Esophagus muscularis mucosa (tissue), 4 donors: Measurements from ENCODE around the gene METAP1. TPM values are rescaled to one million over a fixed set of nuclear protein-coding genes. Genes with fewer than 3 reads are reported as not detected.

Experiments used
- DNase-seq: peaks from one replicate; pipeline ENCODE4 v3.0.0-alpha.2; 2017; ENCODE audit errors: extremely low spot score
- H3K27ac ChIP-seq, 4 donors: fragments of 200-600 bp; sonication (generic); replicated peaks in 1 of 4; 1 replicate in 3 of 4; 2 replicates in 1 of 4; pipeline ENCODE4 v1.5.1; 2016 to 2019; ENCODE audit warnings: mild to moderate bottlenecking in 1 of 4
- H3K27me3 ChIP-seq, 4 donors: fragments of 200-600 bp; sonication (generic); one replicate each; pipeline versions ENCODE4 v1.5.1 to v1.6.0; 2016 to 2019
- H3K36me3 ChIP-seq, 4 donors: fragments of 200-600 bp; sonication (generic); one replicate each; pipeline ENCODE4 v1.5.1; 2016 to 2019
- H3K4me1 ChIP-seq, 4 donors: fragments of 200-600 bp; sonication (generic); one replicate each; pipeline ENCODE4 v1.5.1; 2016 to 2019
- H3K4me3 ChIP-seq, 4 donors: fragments of 200-600 bp; sonication (generic); 1 replicate in 2 of 4; 2 replicates in 2 of 4; pipeline ENCODE4 v1.5.1; 2016 to 2019; ENCODE audit warnings: mild to moderate bottlenecking in 4 of 4, moderate library complexity in 1 of 4
- H3K9me3 ChIP-seq, 4 donors: fragments of 200-600 bp; sonication (generic); 1 replicate in 3 of 4; 2 replicates in 1 of 4; pipeline ENCODE4 v1.5.1; 2016 to 2019
- EP300 ChIP-seq: sonication (generic); formaldehyde crosslinking; IDR thresholded peaks from one replicate; pipeline ENCODE4 v1.6.1; 2017; ENCODE audit warnings: antibody characterized with exemption
- POLR2A ChIP-seq: fragments of 450-650 bp; IDR thresholded peaks from one replicate; pipeline ENCODE4 v1.6.1; 2017; ENCODE audit warnings: antibody characterized with exemption, moderate library complexity, mild to moderate bottlenecking, low read depth
- POLR2AphosphoS5 ChIP-seq, 2 donors: sonication (generic); formaldehyde crosslinking; IDR thresholded peaks; one replicate each; pipeline ENCODE4 v1.6.1; 2017; ENCODE audit warnings: antibody characterized with exemption in 2 of 2
- WGBS: methylation state at CpG from one replicate; pipeline ENCODE4 v1.1.5; 2018; 5-methylcytosine and 5-hydroxymethylcytosine counted together
- intact Hi-C: fragments of 100-400 bp; cut with DNase I; formaldehyde crosslinking; loops from one replicate; pipeline ENCODE4 v1.15.1; 2023
- total RNA-seq, 4 donors: library from RNA; depleted of rRNA; stranded (reverse); fragments of >200 nt; gene quantifications; one replicate each; pipeline versions ENCODE4 v1.1.0 to v1.2.1, GENCODE V29; 2016
- TF ChIP-seq, protein P1 (sequence below), 3 experiments: fragments of 200-600 bp in 2 of 3; fragments of 450-650 bp in 1 of 3; sonication (generic) in 2 of 3; IDR thresholded peaks; one replicate each; pipeline ENCODE4 v1.5.1; 2017 to 2019; ENCODE audit warnings: antibody characterized with exemption in 3 of 3, mild to moderate bottlenecking in 2 of 3, moderate library complexity in 1 of 3

The METAP1 gene
- total RNA-seq, 4 donors from 2014 or later, result 38.4 to 58.1 (median 50.7) TPM

DNA sequence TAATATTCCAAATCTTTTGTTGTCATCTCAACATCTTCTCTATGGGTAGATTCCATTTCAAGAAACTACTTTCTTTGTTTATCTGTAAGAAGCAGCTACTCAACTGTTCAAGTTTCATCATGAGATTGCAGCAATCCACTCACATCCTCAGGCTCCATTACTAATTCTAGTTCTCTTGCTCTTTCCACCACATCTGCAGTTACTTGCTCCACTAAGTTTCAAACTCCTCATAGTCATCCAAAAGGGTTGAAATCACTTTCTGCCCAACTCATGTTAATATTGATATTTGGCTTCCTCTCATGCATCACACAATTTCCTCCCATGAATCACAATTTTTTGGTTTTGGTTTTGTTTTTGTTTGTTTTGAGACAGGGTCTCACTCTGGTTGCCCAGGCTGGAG, 57.4 kb downstream of the METAP1 start:
- DNase-seq, result no peak
- no peaks in the 10 kb centered on the region for H3K27me3 ChIP-seq
- no peak overlapping the region for H3K4me3 ChIP-seq
- no peak for TF ChIP-seq POLR2AphosphoS5 (IDR thresholded peaks at IDR 0.05)
- TF ChIP-seq, protein P1, sequence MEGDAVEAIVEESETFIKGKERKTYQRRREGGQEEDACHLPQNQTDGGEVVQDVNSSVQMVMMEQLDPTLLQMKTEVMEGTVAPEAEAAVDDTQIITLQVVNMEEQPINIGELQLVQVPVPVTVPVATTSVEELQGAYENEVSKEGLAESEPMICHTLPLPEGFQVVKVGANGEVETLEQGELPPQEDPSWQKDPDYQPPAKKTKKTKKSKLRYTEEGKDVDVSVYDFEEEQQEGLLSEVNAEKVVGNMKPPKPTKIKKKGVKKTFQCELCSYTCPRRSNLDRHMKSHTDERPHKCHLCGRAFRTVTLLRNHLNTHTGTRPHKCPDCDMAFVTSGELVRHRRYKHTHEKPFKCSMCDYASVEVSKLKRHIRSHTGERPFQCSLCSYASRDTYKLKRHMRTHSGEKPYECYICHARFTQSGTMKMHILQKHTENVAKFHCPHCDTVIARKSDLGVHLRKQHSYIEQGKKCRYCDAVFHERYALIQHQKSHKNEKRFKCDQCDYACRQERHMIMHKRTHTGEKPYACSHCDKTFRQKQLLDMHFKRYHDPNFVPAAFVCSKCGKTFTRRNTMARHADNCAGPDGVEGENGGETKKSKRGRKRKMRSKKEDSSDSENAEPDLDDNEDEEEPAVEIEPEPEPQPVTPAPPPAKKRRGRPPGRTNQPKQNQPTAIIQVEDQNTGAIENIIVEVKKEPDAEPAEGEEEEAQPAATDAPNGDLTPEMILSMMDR (IDR thresholded peaks at IDR 0.05), result no peak
- no peak for TF ChIP-seq EP300
- TF ChIP-seq POLR2A, result no peak
- H3K4me1 ChIP-seq, result peaks cover 0 to 11% (median 8%) of the 10 kb centered on the region in 4 donors
- no peaks in the 10 kb centered on the region for H3K9me3 ChIP-seq
- intact Hi-C loops, result loop anchor here (10.0 kb wide), 2 partner anchors 412 to 578 kb away; no protein-coding TSS in a partner anchor
- no peak overlapping the region for H3K27ac ChIP-seq
- H3K36me3 ChIP-seq, result peaks cover 7 to 66% (median 48%) of the 10 kb centered on the region in 4 donors

DNA sequence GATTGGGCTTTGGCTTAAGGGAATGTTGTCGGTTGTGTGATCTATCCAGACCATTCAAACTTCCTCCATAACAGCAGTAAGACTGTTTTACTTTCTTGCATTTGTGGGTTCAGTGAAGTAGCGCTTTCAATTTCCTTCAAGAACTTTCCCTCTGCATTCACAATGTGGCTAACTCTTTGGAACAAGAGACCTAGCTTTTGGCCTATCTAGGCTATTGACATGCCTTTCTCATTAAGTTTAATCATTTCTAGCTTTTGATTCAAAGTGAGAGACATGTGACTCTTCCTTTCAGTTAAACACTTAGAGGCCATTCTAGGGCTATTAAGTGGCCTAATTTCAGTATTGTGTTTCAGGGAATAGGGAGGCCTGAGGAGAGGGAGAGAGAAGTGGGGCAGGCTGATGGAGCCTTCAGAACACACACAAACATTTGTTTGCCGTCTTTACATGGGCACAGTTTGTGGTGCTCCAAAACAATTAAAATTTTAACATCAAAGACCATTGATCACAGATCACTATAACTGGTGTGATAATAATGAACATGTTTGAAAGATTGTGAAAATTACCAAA, 59.0 kb downstream of the METAP1 start:
- H3K27ac ChIP-seq, result no peak overlapping the region
- intact Hi-C loops, result loop anchor here (10.0 kb wide), 2 partner anchors 410 to 580 kb away; no protein-coding TSS in a partner anchor

DNA sequence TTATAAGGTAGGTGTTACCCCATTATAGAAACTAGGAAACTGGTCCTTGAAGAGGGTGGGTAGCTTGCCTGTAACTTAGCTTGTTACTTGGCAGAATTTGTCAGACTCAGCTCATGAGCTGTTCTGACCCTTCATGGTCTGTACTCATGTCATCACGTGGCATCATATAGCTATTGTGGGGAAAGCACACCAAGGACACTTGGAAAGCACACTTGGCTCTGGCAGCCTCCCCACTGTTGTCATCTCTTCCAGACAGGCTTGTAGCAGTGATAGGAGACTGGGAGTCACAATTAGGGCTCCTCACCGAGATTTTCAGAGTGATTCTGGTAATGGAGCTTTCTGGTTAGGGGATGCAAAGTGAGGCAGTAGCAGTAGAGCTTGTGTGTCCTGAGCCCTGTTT, 62.7 kb downstream of the METAP1 start:
- intact Hi-C loops, result loop anchor here (5.0 to 10.0 kb wide), 4 partner anchors 61 to 583 kb away; partner anchors contain the start of gene METAP1
- no peak for DNase-seq
- Histone ChIP-seq H3K27ac (no peak overlapping the region), H3K36me3 (peaks cover 5 to 48% (median 29%) of the 10 kb centered on the region in 4 donors), H3K27me3 (no peaks in the 10 kb centered on the region), H3K4me3 (no peak overlapping the region), H3K9me3 (no peaks in the 10 kb centered on the region), H3K4me1 (peaks cover 6 to 24% (median 15%) of the 10 kb centered on the region in 4 donors)
- TF ChIP-seq EP300, result no peak
- TF ChIP-seq POLR2AphosphoS5 (IDR thresholded peaks at IDR 0.05), result no peak
- TF ChIP-seq, protein P1 (IDR thresholded peaks at IDR 0.05), result no peak
- no peak for TF ChIP-seq POLR2A
- 90% methylated on average over 2 of the region's 2 CpGs for WGBS

More for the DNA sequence above, 59.0 kb downstream of the METAP1 start:
- WGBS, result 92% methylated on average over 3 of the region's 3 CpGs
- no peak for DNase-seq
- Histone ChIP-seq H3K9me3 (no peaks in the 10 kb centered on the region), H3K4me1 (peaks cover 6 to 12% (median 9%) of the 10 kb centered on the region in 4 donors), H3K36me3 (peaks cover 0 to 65% (median 47%) of the 10 kb centered on the region in 4 donors), H3K27me3 (no peaks in the 10 kb centered on the region), H3K4me3 (no peak overlapping the region)
- TF ChIP-seq POLR2A (no peak), POLR2AphosphoS5 (IDR thresholded peaks at IDR 0.05) (no peak), EP300 (no peak)
- TF ChIP-seq, protein P1 (IDR thresholded peaks at IDR 0.05), result no peak

DNA sequence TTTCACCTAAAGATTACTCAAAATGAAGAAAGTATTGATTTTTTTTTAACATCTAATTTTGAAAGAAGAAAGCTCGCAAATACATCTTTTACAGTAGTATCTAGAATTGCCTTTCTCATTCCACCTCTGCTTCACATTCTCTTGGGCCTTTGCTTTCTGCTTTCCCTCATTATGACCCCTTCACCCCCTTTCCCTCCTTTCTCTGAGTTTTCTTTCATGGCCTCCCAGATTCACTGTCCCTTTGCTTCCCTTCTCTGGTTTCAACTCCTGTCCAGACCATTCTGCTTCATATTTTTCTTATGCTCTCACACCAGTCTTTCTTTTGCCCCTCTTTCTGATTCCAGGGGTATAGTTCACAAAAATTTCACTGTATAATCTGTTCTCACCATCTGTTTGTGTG, 64.0 kb downstream of the METAP1 start:
- TF ChIP-seq EP300, result no peak
- TF ChIP-seq, protein P1 (IDR thresholded peaks at IDR 0.05), result no peak
- TF ChIP-seq POLR2A, result no peak
- no peak for TF ChIP-seq POLR2AphosphoS5 (IDR thresholded peaks at IDR 0.05)
- no peak for DNase-seq
- Histone ChIP-seq H3K4me1 (peaks cover 6 to 24% (median 15%) of the 10 kb centered on the region in 4 donors), H3K27ac (peak overlapping the region; percentile 21 to 66 (median 62)), H3K27me3 (no peaks in the 10 kb centered on the region), H3K36me3 (peaks cover 5 to 43% (median 27%) of the 10 kb centered on the region in 4 donors), H3K9me3 (no peaks in the 10 kb centered on the region), H3K4me3 (no peak overlapping the region)
- 100% methylated on average over 1 of the region's 1 CpG for WGBS
- intact Hi-C loops, result loop anchor here (5.0 to 10.0 kb wide), 4 partner anchors 62 to 585 kb away; partner anchors contain the start of gene METAP1
